ENCODE measurements around the gene RAPGEF6. TPM values are rescaled to one million over a fixed set of nuclear protein-coding genes. Genes with fewer than 3 reads are reported as not detected.

The RAPGEF6 gene
- total RNA-seq, 2 experiments from 2014 or later, result 34.5 to 37.3 TPM

DNA sequence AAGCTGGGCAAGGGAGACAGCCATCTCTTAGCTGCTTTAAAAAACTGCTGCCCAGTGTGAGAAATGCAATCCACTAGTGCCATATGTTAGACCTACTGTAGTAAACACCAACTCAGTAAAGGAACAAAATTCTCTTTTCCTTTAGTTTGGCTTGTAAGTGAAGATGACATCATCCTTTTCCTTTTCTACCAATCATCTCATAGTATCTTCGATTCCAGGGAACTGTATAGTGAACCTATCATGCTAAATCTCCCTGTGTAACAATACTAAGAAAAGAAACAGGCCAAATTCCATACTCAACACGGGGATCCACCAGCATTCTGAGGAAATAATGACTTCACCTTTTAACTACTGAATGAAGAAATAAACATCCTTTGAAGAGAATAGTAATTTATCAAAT, 100.1 kb downstream of the RAPGEF6 start:
- Mint-ChIP-seq H3K27me3 (ENCODE audit: low read depth) (no peaks in the 10 kb centered on the region), H3K27ac (peak overlapping the region; percentile 54), H3K4me3 (no peak overlapping the region), H3K9me3 (no peaks in the 10 kb centered on the region), H3K36me3 (ENCODE audit: low read depth) (peaks cover 2% of the 10 kb centered on the region), H3K4me1 (ENCODE audit: low read depth) (peaks cover 79% of the 10 kb centered on the region)
- no peak for DNase-seq
- intact Hi-C loops (cut with micrococcal nuclease), result loop anchor here (5.0 to 10.0 kb wide), 5 partner anchors 263 to 880 kb away; partner anchors contain the start of genes LYRM7 and SLC22A4
- CTCF ChIA-PET, result no interaction called here

DNA sequence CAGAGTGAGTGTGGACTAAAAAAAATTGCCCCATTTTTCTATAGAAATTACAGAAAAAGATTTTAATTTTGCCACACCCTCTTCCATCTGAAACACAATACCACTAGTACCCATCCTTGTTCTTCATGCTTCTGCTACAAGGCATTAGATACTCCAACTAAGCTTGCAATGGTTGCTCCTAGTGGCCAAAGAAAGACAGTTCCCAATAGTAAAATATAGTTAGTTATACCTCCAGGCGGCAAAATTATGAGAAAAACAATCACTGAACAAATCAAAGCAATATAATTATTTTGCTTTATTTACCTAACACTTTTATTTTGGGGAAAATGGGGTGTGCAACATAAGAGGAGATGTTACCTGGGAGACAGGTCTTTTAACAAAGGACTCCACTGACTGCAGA, 101.2 kb downstream of the RAPGEF6 start:
- peak overlapping the region; percentile 80 for H3K27ac Mint-ChIP-seq
- H3K27me3 Mint-ChIP-seq (ENCODE audit: low read depth), result no peaks in the 10 kb centered on the region
- no peak for DNase-seq
- no peak overlapping the region for H3K4me3 Mint-ChIP-seq
- peaks cover 76% of the 10 kb centered on the region for H3K4me1 Mint-ChIP-seq (ENCODE audit: low read depth)
- CTCF ChIA-PET, result interaction anchor here (1.2 kb wide), 1 partner anchor 24 kb away, joined by 3 read pairs; no protein-coding TSS in a partner anchor
- intact Hi-C loops (cut with micrococcal nuclease), result loop anchor here (2.0 to 10.0 kb wide), 4 partner anchors 45 to 881 kb away; partner anchors contain the start of genes LYRM7 and SLC22A4
- no peaks in the 10 kb centered on the region for H3K9me3 Mint-ChIP-seq
- H3K36me3 Mint-ChIP-seq (ENCODE audit: low read depth), result peaks cover 2% of the 10 kb centered on the region

DNA sequence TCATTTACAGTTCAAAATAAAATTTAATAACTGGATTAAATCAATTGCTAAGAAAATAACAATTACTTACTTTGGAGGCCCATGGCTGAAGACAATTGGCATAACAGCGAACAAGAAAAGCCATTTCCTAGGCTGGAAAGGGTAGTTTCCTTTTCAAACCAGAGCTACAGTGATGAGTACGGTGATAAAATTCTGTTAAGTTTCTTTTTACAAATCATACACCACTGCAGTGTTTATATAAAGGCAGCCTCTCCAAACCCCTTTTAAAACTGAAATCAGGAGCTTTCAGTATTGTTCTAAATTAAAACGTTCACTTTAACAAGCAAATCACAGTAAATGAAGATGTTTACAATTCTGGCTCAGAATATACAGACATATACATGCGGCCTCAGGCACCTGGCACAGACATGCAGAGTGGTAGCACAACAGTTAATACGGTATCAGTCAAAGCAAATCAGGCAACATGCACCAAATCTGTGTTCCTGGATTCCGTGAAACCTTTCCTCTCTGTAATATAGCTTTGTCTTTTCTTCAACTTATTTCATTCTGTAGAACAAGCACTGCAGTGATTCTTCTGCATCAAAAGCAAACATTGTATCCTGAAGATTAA, 102.9 kb downstream of the RAPGEF6 start:
- Mint-ChIP-seq H3K4me1 (ENCODE audit: low read depth) (peaks cover 71% of the 10 kb centered on the region), H3K9me3 (no peaks in the 10 kb centered on the region), H3K27ac (peak overlapping the region; percentile 84), H3K36me3 (ENCODE audit: low read depth) (no peaks in the 10 kb centered on the region), H3K4me3 (peak overlapping the region; percentile 71), H3K27me3 (ENCODE audit: low read depth) (no peaks in the 10 kb centered on the region)
- intact Hi-C loops (cut with micrococcal nuclease), result loop anchor here (1.0 to 10.0 kb wide), 7 partner anchors 9 to 883 kb away; partner anchors contain the start of genes LYRM7 and SLC22A4
- DNase-seq, result no peak
- CTCF ChIA-PET, result interaction anchor here (0.6 to 1.9 kb wide), 6 partner anchors 9 to 476 kb away, joined by 3 to 8 read pairs (median 3); no protein-coding TSS in a partner anchor

DNA sequence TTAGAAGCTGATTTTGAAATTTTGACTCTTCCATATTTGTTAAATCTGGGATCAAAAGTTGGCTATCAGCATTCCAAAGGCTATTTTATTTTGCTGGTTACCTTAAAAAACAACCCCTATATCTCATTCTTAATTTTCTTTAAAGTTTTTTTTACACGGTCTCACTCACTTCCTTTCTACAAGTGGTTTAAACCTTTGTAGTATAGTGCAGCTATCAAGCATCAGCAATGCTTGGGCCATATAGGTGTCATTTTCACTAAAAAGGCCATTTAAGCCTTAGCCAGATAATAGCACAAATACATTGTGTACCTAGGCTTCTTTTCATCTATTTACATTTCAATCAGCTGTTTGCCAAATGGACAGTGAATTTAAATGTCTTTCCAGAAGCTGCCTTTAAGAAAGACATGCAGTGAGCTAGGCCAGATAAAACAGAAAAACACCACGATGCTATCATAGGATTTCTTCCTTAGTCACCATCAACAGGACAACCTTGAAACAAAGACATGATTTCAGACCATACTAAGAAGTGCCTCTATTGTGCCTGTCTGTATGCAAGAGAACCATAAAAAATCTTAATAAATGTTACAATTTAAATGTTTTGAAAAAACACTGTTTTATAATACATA, 104.2 kb downstream of the RAPGEF6 start:
- peak overlapping the region; percentile 50 for H3K4me3 Mint-ChIP-seq
- no peaks in the 10 kb centered on the region for H3K27me3 Mint-ChIP-seq (ENCODE audit: low read depth)
- peaks cover 1% of the 10 kb centered on the region for H3K36me3 Mint-ChIP-seq (ENCODE audit: low read depth)
- intact Hi-C loops (cut with micrococcal nuclease), result loop anchor here (5.0 to 10.0 kb wide), 3 partner anchors 359 to 884 kb away; partner anchors contain the start of genes LYRM7 and SLC22A4
- peaks cover 75% of the 10 kb centered on the region for H3K4me1 Mint-ChIP-seq (ENCODE audit: low read depth)
- CTCF ChIA-PET, result interaction anchor here (0.6 to 2.2 kb wide), 3 partner anchors 11 to 177 kb away, joined by 3 to 10 read pairs (median 3); no protein-coding TSS in a partner anchor
- no peak for DNase-seq
- no peaks in the 10 kb centered on the region for H3K9me3 Mint-ChIP-seq
- peak overlapping the region; percentile 84 for H3K27ac Mint-ChIP-seq

- intact Hi-C loops (cut with micrococcal nuclease), result no loop called here
- H3K4me3 Mint-ChIP-seq, result no peak overlapping the region
- CTCF ChIA-PET, result interaction anchor here (2.2 kb wide), 1 partner anchor 61 kb away, joined by 10 read pairs; no protein-coding TSS in a partner anchor
Measured at GRCh38 chr5:131528682-131529081, 106.3 kb downstream of the RAPGEF6 start.

GRCh38 chr5:131525805-131526204, 109.2 kb downstream of the RAPGEF6 start:
- intact Hi-C loops (cut with micrococcal nuclease), result no loop called here
- Mint-ChIP-seq H3K27ac (no peak overlapping the region), H3K9me3 (no peaks in the 10 kb centered on the region), H3K27me3 (ENCODE audit: low read depth) (no peaks in the 10 kb centered on the region), H3K4me3 (no peak overlapping the region), H3K36me3 (ENCODE audit: low read depth) (peaks cover 5% of the 10 kb centered on the region), H3K4me1 (ENCODE audit: low read depth) (peaks cover 75% of the 10 kb centered on the region)
- CTCF ChIA-PET, result interaction anchor here (1.0 to 1.3 kb wide), 2 partner anchors 20 to 39 kb away, joined by 3 to 5 read pairs; no protein-coding TSS in a partner anchor
- no peak for DNase-seq

More at GRCh38 chr5:131528682-131529081, 106.3 kb downstream of the RAPGEF6 start:
- Mint-ChIP-seq H3K4me1 (ENCODE audit: low read depth) (peaks cover 73% of the 10 kb centered on the region), H3K9me3 (no peaks in the 10 kb centered on the region), H3K36me3 (ENCODE audit: low read depth) (peaks cover 1% of the 10 kb centered on the region), H3K27ac (peak overlapping the region; percentile 18), H3K27me3 (ENCODE audit: low read depth) (no peaks in the 10 kb centered on the region)
- no peak for DNase-seq

GRCh38 chr5:131524431-131524830, 110.6 kb downstream of the RAPGEF6 start:
- no peak overlapping the region for H3K27ac Mint-ChIP-seq
- peaks cover 12% of the 10 kb centered on the region for H3K36me3 Mint-ChIP-seq (ENCODE audit: low read depth)
- intact Hi-C loops (cut with micrococcal nuclease), result no loop called here
- H3K27me3 Mint-ChIP-seq (ENCODE audit: low read depth), result no peaks in the 10 kb centered on the region
- H3K9me3 Mint-ChIP-seq, result no peaks in the 10 kb centered on the region
- peak; percentile 12 for DNase-seq
- H3K4me1 Mint-ChIP-seq (ENCODE audit: low read depth), result peaks cover 72% of the 10 kb centered on the region
- H3K4me3 Mint-ChIP-seq, result no peak overlapping the region
- CTCF ChIA-PET, result interaction anchor here (0.5 to 1.2 kb wide), 4 partner anchors 44 to 152 kb away, joined by 3 to 6 read pairs (median 3); no protein-coding TSS in a partner anchor

GRCh38 chr5:131523500-131524185, 111.4 kb downstream of the RAPGEF6 start:
- CTCF ChIA-PET, result interaction anchor here (0.6 to 1.0 kb wide), 4 partner anchors 13 to 93 kb away, joined by 3 to 6 read pairs (median 4); no protein-coding TSS in a partner anchor
- Mint-ChIP-seq H3K27ac (no peak overlapping the region), H3K4me3 (no peak overlapping the region), H3K9me3 (no peaks in the 10 kb centered on the region), H3K36me3 (ENCODE audit: low read depth) (peaks cover 15% of the 10 kb centered on the region), H3K4me1 (ENCODE audit: low read depth) (peaks cover 67% of the 10 kb centered on the region), H3K27me3 (ENCODE audit: low read depth) (no peaks in the 10 kb centered on the region)
- intact Hi-C loops (cut with micrococcal nuclease), result no loop called here
- DNase-seq, result no peak

GRCh38 chr5:131521252-131521651, 113.8 kb downstream of the RAPGEF6 start:
- Mint-ChIP-seq H3K27ac (no peak overlapping the region), H3K27me3 (ENCODE audit: low read depth) (no peaks in the 10 kb centered on the region), H3K9me3 (no peaks in the 10 kb centered on the region), H3K4me1 (ENCODE audit: low read depth) (peaks cover 58% of the 10 kb centered on the region), H3K36me3 (ENCODE audit: low read depth) (peaks cover 15% of the 10 kb centered on the region), H3K4me3 (no peak overlapping the region)
- intact Hi-C loops (cut with micrococcal nuclease), result no loop called here
- CTCF ChIA-PET, result interaction anchor here (0.7 to 1.0 kb wide), 4 partner anchors 11 to 887 kb away, joined by 3 to 6 read pairs (median 4); no protein-coding TSS in a partner anchor
- DNase-seq, result no peak

- H3K9me3 Mint-ChIP-seq, result no peaks in the 10 kb centered on the region
- H3K36me3 Mint-ChIP-seq (ENCODE audit: low read depth), result peaks cover 20% of the 10 kb centered on the region
- intact Hi-C loops (cut with micrococcal nuclease), result loop anchor here (1.0 kb wide), 3 partner anchors 17 to 33 kb away; no protein-coding TSS in a partner anchor
- no peak for DNase-seq
- no peak overlapping the region for H3K4me3 Mint-ChIP-seq
- H3K27me3 Mint-ChIP-seq (ENCODE audit: low read depth), result no peaks in the 10 kb centered on the region
- H3K4me1 Mint-ChIP-seq (ENCODE audit: low read depth), result peaks cover 57% of the 10 kb centered on the region
- CTCF ChIA-PET, result no interaction called here
- H3K27ac Mint-ChIP-seq, result peak overlapping the region; percentile 39
Measured at GRCh38 chr5:131515348-131515747, 119.7 kb downstream of the RAPGEF6 start.

GRCh38 chr5:131514316-131515283, 120.4 kb downstream of the RAPGEF6 start:
- H3K4me1 Mint-ChIP-seq (ENCODE audit: low read depth), result peaks cover 57% of the 10 kb centered on the region
- H3K4me3 Mint-ChIP-seq, result peak overlapping the region; percentile 58
- H3K9me3 Mint-ChIP-seq, result no peaks in the 10 kb centered on the region
- H3K36me3 Mint-ChIP-seq (ENCODE audit: low read depth), result peaks cover 24% of the 10 kb centered on the region
- CTCF ChIA-PET, result no interaction called here
- intact Hi-C loops (cut with micrococcal nuclease), result loop anchor here (1.0 kb wide), 4 partner anchors 18 to 34 kb away; no protein-coding TSS in a partner anchor
- no peaks in the 10 kb centered on the region for H3K27me3 Mint-ChIP-seq (ENCODE audit: low read depth)
- H3K27ac Mint-ChIP-seq, result peak overlapping the region; percentile 51
- peak; percentile 32 for DNase-seq
